GM12892 (cell line): ENCODE data around the gene HELZ2.
"Not testable (repeated sequence)": the region's sequence is repeated elsewhere in the genome, so short reads cannot be mapped to it uniquely, and the experiment has no call there.

Experiments used
- DNase-seq: peaks from one replicate; pipeline ENCODE4 v3.0.0; 2011; ENCODE audit not compliant: insufficient read length
- FAIRE-seq: peaks from 2 replicates; lab custom pipeline; 2011; peaks lifted over from hg19 to GRCh38; lab: Jason Lieb, UNC
- POLR2A ChIP-seq: IDR thresholded peaks from 2 replicates; pipeline ENCODE4 v1.6.1; 2011; ENCODE audit warnings: low read depth, low read length, control low read depth
- POLR2AphosphoS5 ChIP-seq: IDR thresholded peaks from 2 replicates; pipeline ENCODE4 v1.6.1; 2011; ENCODE audit warnings: low read depth, low read length, control low read depth
- TAF1 ChIP-seq: IDR thresholded peaks from 2 replicates; pipeline ENCODE4 v1.6.1; 2011; ENCODE audit warnings: low read depth, mild to moderate bottlenecking, control low read depth, low read length, borderline replicate concordance

The HELZ2 gene

DNA sequence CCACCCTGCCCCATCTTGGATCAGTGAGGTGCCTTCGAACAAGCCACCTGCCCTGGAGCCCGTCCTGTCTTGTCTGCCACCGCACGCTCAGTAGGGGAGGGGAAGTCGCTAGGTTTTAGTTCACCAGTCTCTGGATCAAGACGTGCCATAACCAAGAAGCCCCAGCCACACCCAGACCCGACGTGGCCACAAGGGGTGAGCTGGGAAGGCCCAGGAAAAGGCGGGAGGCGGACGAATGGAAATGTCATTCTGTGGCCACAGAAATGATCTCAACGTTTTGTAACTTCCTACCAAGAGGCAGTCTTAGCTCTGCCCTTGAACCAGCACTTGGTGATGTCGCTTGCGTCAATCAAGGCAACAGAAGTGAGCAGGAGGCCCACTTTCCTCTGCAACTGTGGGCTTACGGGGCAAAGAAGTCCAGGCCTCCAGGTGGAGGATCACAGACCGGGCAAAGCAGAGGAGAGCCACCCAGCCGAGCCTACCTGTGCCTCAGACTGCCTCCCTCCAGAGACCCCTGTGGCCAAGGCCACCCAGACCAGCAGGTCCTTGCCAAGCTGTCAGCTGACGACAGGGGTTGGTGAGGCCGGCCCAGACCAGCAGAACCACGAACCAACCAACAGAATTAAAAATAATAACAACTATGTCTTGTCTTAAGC lies 38.4 kb upstream of the HELZ2 start:
- no peak for FAIRE-seq
- no peak for DNase-seq
- no peak for TF ChIP-seq POLR2AphosphoS5

DNA sequence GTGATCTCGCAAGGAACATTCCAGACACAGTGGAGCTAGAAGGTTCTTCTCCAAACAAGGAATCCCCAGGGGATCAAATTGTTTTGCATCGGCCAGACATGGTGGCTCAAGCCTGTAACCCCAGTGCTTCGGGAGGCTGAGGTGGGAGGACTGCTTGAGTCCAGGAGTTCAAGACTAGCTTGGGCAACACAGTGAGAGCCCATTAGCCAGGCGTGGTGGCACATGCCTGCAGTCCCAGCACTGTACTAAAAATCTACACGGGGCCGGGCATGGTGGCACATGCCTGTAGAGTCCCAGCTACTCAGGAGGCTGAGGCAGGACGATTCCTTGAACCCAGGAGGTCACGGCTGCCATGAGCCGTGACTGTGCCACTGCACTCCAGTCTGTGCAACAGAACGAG lies 37.6 kb upstream of the HELZ2 start:
- FAIRE-seq (no peak), DNase-seq (no peak)
- no peak for TF ChIP-seq POLR2AphosphoS5
- TF ChIP-seq POLR2A, result no peak
- no peak for TF ChIP-seq TAF1

DNA sequence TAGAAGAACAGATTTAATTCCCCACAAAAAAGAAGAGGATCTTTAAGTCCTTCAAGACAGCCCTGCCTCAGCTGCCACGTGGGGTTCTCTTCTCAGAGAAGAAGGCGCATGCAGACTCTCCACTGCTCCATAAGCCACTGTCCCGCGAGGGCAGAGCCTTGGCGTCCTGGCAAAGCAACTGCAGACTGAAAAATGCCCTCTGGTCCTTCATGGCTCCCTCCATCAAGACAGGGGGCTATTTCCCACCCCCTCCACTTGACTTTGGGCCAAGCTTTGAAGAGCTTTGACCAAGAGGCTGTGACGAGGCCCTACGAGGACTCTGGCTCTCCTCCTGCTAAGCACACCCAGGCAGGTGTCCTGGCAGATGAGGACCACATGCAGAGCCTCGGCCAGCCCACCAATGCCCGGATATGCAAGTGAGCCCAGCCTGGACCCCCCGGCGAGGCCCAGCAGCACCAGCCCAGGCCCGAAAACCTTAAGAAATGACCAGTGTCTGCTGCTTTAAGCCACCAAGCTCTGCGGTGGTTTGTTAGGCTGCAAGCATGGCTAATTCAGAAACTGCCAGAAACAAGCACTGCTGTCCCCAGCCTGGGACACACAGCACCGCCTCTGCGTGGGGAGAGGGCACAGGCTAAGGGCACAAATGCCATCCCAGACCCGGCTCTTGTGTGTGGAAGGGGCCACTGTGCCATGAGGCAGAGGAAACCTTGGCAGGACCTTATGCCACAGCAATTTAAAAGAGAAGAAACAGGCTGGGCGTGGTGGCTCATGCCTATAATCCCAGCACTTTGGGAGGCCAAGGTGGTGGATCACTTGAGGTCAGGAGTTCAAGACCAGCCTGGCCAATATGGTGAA lies 36.8 kb upstream of the HELZ2 start:
- FAIRE-seq (no peak), DNase-seq (no peak)
- TF ChIP-seq TAF1, result no peak
- no peak for TF ChIP-seq POLR2AphosphoS5
- TF ChIP-seq POLR2A, result no peak

DNA sequence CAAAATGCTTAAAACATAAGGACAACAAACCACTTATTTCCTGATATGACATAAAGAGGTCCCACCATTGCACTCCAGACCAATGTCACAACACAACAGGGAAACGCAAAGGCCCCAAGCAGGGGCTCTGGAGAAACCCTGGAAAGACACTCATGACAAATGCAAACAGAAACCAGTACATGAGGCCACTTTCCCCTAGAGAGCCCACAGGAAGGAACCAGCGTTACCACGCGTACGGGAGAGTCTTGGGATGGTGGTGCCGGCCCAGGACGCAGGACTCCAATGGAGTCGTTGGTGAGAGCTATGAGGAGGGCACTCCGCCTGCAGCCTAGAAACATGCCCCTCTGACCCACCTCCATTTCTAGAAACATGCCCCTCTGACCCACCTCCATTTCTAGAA lies 32.6 kb upstream of the HELZ2 start:
- FAIRE-seq (no peak), DNase-seq (no peak)
- TF ChIP-seq POLR2A (no peak), TAF1 (no peak), POLR2AphosphoS5 (no peak)

DNA sequence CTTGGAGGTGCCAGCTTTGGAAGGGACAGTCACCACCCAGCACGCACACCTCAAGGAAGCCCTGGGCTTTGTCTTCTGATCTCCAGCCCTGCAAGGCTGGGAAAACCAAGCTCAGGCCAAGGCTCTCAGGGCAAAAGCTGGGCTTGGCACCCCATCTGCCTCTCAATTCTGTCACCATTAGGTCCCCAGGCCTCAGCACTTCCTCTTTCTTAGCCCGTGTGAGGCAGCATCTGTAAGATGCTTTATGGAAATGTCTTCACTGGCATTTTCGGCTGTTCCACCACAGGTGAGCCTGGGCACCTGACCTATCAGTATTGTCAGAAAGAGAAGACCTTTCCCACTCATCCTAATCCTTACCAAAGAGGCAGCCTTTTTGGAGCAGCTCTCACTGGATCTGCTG lies 28.3 kb upstream of the HELZ2 start:
- FAIRE-seq (no peak), DNase-seq (no peak)
- TF ChIP-seq POLR2A (no peak), TAF1 (no peak), POLR2AphosphoS5 (no peak)

DNA sequence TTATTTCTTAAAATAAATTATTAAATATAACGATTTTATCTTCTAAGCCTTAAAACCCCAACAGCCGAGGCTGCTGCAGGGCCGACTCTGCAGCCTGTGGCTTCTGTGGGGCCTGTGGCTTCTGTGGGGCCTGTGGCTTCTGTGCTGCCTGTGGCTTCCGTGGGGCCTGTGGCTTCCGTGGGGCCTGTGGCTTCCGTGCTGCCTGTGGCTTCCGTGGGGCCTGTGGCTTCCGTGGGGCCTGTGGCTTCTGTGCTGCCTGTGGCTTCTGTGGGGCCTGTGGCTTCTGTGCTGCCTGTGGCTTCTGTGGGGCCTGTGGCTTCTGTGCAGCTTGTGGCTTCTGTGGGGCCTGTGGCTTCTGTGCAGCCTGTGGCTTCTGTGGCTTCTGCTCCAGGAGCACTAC lies 27.6 kb upstream of the HELZ2 start:
- DNase-seq, FAIRE-seq: not testable (repeated sequence)

DNA sequence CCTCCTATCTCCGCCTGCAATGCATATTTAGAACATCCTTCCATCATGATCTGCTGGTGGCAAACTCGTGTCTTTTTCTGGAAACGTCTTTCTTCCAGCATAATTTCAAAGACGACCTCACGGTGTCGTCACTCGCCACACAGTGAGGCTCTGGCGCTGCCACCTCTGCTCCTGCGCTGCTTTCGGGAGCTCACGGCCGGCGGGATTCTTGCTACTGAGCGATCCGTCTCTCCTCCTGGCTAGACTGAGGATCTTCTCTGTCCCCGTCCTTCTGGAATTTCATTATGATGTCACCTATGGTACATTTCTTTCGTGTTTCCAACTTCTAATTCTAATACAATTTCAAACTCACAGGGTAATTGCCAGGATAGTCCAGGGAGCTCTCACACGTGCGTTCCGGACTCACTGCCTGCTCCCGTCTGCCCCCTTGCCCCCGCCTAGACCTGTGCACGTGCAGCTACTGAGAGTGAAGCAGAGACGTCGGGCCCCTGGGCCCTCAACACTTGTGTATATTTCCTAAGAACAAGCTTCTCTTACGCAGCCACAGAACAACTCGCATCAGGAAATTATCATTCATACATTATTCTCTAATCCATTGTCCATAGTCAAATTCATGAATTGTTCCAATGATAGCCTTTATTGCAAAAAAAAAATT lies 25.5 kb upstream of the HELZ2 start:
- TF ChIP-seq POLR2AphosphoS5 (no peak), POLR2A (no peak), TAF1 (no peak)
- no peak for FAIRE-seq

DNA sequence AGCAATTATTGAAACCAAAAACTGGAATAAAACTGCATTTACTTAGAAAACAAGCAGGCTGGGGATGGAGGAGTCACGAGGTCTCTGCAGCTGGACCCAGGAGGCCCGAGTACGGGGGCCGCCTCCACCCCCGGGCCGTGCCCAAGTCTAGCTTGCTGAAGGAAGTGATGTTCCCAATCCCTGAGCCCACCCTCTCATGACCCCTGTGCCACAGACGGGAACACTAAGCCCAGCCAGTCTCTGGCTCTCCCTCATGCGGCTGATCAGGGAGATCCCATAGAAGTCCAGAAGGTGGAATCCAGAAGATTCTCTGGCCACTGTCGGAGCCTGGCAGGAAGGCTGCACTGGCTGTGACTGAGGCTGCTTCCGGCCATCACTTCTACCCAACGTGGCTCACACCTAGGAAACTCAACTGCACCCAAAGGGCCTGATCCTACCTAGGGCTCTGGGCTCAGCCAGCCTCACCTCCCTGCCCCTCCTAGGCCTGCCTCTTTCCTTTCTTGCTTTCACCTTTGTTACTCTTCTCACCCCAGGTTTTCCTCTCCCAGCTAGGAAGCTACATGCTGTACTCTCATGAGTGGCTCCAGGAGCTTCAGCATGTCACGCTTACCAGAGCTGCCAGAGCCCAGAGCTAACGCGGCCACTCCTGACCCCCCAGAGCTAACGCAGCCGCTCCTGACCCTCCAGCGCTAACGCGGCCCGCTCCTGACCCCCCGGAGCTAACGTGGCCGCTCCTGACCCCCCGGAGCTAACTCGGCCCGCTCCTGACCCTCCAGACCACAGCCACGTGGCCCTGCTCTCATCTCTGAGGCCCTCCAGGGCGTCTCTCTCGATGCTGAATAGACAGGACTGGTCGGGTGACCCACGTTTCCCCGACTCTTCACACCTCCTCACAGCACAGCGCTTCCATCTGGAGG lies 24.7 kb upstream of the HELZ2 start:
- DNase-seq (no peak), FAIRE-seq (no peak)
- no peak for TF ChIP-seq POLR2A
- TF ChIP-seq POLR2AphosphoS5, result 0 out of 2 replicates have a peak, but pooled peaks have one; percentile 21

More for the DNA sequence above, 25.5 kb upstream of the HELZ2 start:
- DNase-seq, result no peak

DNA sequence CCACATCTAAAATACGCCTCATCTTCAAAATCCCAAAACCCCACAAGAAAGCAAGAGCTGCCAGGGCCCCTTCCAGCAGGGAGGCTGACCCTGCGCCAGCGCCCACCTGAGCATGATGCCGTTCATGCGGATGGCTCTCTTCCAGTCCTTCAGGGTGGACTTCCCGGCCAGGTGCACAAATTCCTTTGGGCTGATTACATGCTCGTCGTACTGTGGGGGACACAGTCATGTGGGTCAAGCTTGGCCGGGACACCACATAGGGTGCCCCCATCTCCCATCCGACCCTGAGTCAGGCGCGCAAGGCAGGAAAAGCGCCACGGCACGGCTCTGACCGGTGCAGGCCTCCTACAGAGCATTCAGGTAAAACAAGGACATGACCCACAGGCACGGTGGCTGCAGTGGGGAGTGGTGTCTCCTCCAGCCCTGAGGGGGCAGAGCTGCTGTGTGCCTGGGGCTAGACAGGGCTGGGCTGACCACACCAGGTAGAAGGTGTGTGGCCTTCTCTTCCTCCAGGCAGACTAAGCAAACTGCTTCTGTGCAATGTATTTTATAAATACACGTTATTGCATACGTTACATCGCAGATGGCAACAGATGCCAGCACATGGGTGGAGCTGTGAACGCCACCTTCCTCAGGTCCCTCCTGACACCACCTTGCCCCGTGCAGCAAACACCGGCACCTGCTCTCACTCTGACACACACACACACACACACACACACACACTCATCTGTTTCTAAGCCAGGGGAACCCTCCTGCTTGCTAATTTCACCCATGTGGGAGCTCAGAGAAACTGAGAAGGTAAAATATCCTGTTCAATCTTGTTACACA lies 23.8 kb upstream of the HELZ2 start:
- TF ChIP-seq POLR2A (no peak), POLR2AphosphoS5 (no peak), TAF1 (no peak)
- no peak for DNase-seq
- FAIRE-seq, result no peak

DNA sequence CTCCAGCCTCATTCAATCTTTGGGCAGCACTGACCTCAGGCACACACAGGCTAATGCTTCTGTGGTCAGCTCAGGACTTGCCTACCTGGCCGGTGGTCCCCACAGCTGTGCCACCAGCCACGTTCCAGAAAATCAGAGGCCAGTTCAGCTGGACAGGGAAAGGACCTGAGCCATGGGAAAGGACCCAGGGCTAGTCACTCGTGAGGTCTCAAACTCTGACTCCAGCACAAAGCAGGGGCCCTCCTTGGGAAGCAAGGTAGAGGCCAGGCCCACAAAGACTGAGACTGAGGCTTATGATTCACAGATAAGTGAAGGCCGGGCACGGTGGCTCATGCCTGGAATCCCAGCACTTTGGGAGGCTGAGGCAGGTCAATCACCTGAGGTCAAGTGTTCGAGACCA lies 22.4 kb upstream of the HELZ2 start:
- no peak for TF ChIP-seq TAF1
- FAIRE-seq (no peak), DNase-seq (no peak)
